Liver (tissue), 9 donors: ENCODE results near the gene SAMD4A. TPM values are rescaled to one million over a fixed set of nuclear protein-coding genes. Genes with fewer than 3 reads are reported as not detected.

Experiments
- DNase-seq: peaks from one replicate; pipeline ENCODE4 v3.0.0-alpha.2; 2017; ENCODE audit warnings: low spot score
- H3K27ac ChIP-seq, 2 donors: one replicate each; pipeline ENCODE4 v1.7.0; 2013; ENCODE audit warnings: inconsistent platforms in 2 of 2, low read length in 2 of 2, control low read depth in 1 of 2, low read depth in 1 of 2, mild to moderate bottlenecking in 1 of 2
- H3K27me3 ChIP-seq, 4 donors: one replicate each; pipeline versions ENCODE4 v1.6.1 to v1.7.0; 2013; ENCODE audit warnings: low read length in 3 of 4, inconsistent platforms in 1 of 4, mild to moderate bottlenecking in 1 of 4, moderate library complexity in 1 of 4; ENCODE audit not compliant: control insufficient read depth in 4 of 4, insufficient read depth in 4 of 4
- H3K36me3 ChIP-seq, 4 donors: one replicate each; pipeline versions ENCODE4 v1.6.1 to v1.7.0; 2013; ENCODE audit warnings: low read length in 3 of 4, mild to moderate bottlenecking in 3 of 4, low read depth in 1 of 4, moderate library complexity in 1 of 4; ENCODE audit not compliant: control insufficient read depth in 4 of 4, insufficient read depth in 3 of 4
- H3K4me1 ChIP-seq, 4 donors: one replicate each; pipeline versions ENCODE4 v1.6.1 to v1.7.0; 2013; ENCODE audit warnings: low read length in 3 of 4, mild to moderate bottlenecking in 3 of 4, moderate library complexity in 1 of 4; ENCODE audit not compliant: control insufficient read depth in 4 of 4, insufficient read depth in 4 of 4
- H3K4me3 ChIP-seq, 3 donors: one replicate each; pipeline versions ENCODE4 v1.6.1 to v1.7.0; 2013; ENCODE audit warnings: low read length in 3 of 3, control low read depth in 1 of 3, low read depth in 1 of 3, mild to moderate bottlenecking in 1 of 3
- H3K9ac ChIP-seq, 2 donors: one replicate each; pipeline ENCODE4 v1.7.0; 2013; ENCODE audit warnings: low read length in 2 of 2, mild to moderate bottlenecking in 2 of 2, moderate library complexity in 2 of 2, control low read depth in 1 of 2, low read depth in 1 of 2
- H3K9me3 ChIP-seq, 4 donors: one replicate each; pipeline versions ENCODE4 v1.6.1 to v1.7.0; 2013; ENCODE audit warnings: low read length in 3 of 4; ENCODE audit not compliant: control insufficient read depth in 4 of 4
- ATF3 ChIP-seq: IDR thresholded peaks from 2 replicates; pipeline ENCODE4 v1.6.1; 2016; ENCODE audit warnings: antibody characterized with exemption
- CTCF ChIP-seq: fragments of 150-350 bp; IDR thresholded peaks from 2 replicates; pipeline ENCODE4 v1.5.1; 2017; ENCODE audit warnings: improper control_type of control experiment, low read depth, low read length; ENCODE audit not compliant: missing input control
- EGR1 ChIP-seq, 2 donors: IDR thresholded peaks; 2 replicates each; pipeline ENCODE4 v1.6.1; 2016 to 2018; ENCODE audit warnings: antibody characterized with exemption in 2 of 2, low read depth in 2 of 2
- FOXA1 ChIP-seq: IDR thresholded peaks from 2 replicates; pipeline ENCODE4 v1.6.1; 2016; ENCODE audit warnings: antibody characterized with exemption
- FOXA2 ChIP-seq: IDR thresholded peaks from 2 replicates; pipeline ENCODE4 v1.6.1; 2016; ENCODE audit warnings: antibody characterized with exemption
- GABPA ChIP-seq, 2 donors: IDR thresholded peaks in 1 of 2; conservative IDR thresholded peaks in 1 of 2; 2 replicates each; pipeline ENCODE4 v1.6.1; 2016; ENCODE audit warnings: antibody characterized with exemption in 2 of 2, mild to moderate bottlenecking in 1 of 2, moderate library complexity in 1 of 2
- HNF4A ChIP-seq, 2 donors: conservative IDR thresholded peaks; 2 replicates each; pipeline ENCODE4 v1.6.1; 2016; ENCODE audit warnings: antibody characterized with exemption in 2 of 2, mild to moderate bottlenecking in 2 of 2
- HNF4G ChIP-seq: IDR thresholded peaks from 2 replicates; pipeline ENCODE4 v1.6.1; 2016; ENCODE audit warnings: antibody characterized with exemption
- JUND ChIP-seq, 2 donors: IDR thresholded peaks; 2 replicates each; pipeline ENCODE4 v1.6.1; 2016; ENCODE audit warnings: antibody characterized with exemption in 2 of 2
- MAX ChIP-seq: IDR thresholded peaks from 2 replicates; pipeline ENCODE4 v1.6.1; 2016; ENCODE audit warnings: antibody characterized with exemption
- RAD21 ChIP-seq, 2 donors: IDR thresholded peaks; 2 replicates each; pipeline ENCODE4 v1.6.1; 2016; ENCODE audit warnings: antibody characterized with exemption in 2 of 2, mild to moderate bottlenecking in 2 of 2
- REST ChIP-seq: IDR thresholded peaks from 2 replicates; pipeline ENCODE4 v1.6.1; 2016; ENCODE audit warnings: antibody characterized with exemption, mild to moderate bottlenecking
- TAF1 ChIP-seq: conservative IDR thresholded peaks from 2 replicates; pipeline ENCODE4 v1.6.1; 2016; ENCODE audit warnings: antibody characterized with exemption, mild to moderate bottlenecking
- YY1 ChIP-seq: IDR thresholded peaks from 2 replicates; pipeline ENCODE4 v1.6.1; 2016; ENCODE audit warnings: antibody characterized with exemption, mild to moderate bottlenecking
- ZBTB33 ChIP-seq: IDR thresholded peaks from 2 replicates; pipeline ENCODE4 v1.6.1; 2016; ENCODE audit warnings: antibody characterized with exemption
- WGBS: extraction: QIAGEN DNeasy Blood & Tissue Kit; methylation state at CpG from one replicate; pipeline ENCODE4 v1.1.7; 2013; 5-methylcytosine and 5-hydroxymethylcytosine counted together
- polyA plus RNA-seq, 2 donors: library from polyadenylated mRNA; stranded (reverse) in 1 of 2; unstranded in 1 of 2; fragments of 200-250 nt in 1 of 2; fragments of >200 nt in 1 of 2; fragmentation: Nextera tagmentation in 1 of 2; extraction: Ambion mirVana in 1 of 2; gene quantifications; one replicate each; pipeline versions ENCODE4 v1.2.1 to v1.2.3, GENCODE V29; 2013 to 2015
- total RNA-seq, 2 donors: library from RNA; depleted of rRNA; stranded (reverse); fragments of >200 nt; gene quantifications; one replicate each; pipeline ENCODE4 v1.2.3, GENCODE V29; 2014
- donor health status: healthy.
- donor health status: healthy.
- donor health status: healthy.
- donor health status: healthy.
- donor health status: healthy.

SAMD4A gene
- total and polyA plus RNA-seq, 4 donors: 4.3 to 17.8 (median 8.1) TPM

- Histone ChIP-seq H3K9me3 (no peaks in the 10 kb centered on the region), H3K27ac (no peak overlapping the region), H3K9ac (no peak overlapping the region), H3K4me1 (no peaks in the 10 kb centered on the region), H3K36me3 (no peaks in the 10 kb centered on the region), H3K4me3 (no peak overlapping the region), H3K27me3 (no peaks in the 10 kb centered on the region)
- TF ChIP-seq ATF3 (no peak), GABPA (IDR thresholded peaks at IDR 0.05 in 1 of 2, conservative IDR thresholded peaks at IDR 0.05 in 1 of 2) (no peak), HNF4G (no peak), JUND (IDR thresholded peaks at IDR 0.05) (no peak), ZBTB33 (no peak), REST (no peak), MAX (no peak), EGR1 (IDR thresholded peaks at IDR 0.05; ENCODE audit: low read depth in 2 of 2) (no peak), RAD21 (IDR thresholded peaks at IDR 0.05) (no peak), CTCF (no peak), HNF4A (conservative IDR thresholded peaks at IDR 0.05) (no peak), YY1 (no peak), FOXA1 (no peak), TAF1 (no peak)
- WGBS: 97% methylated on average over 2 of the region's 2 CpGs
- DNase-seq: no peak
These were observed 12.5 kb upstream of the SAMD4A start for GRCh38 chr14:54554401-54554800.

GRCh38 chr14:54555651-54556050 is 11.3 kb upstream of the SAMD4A start:
- Histone ChIP-seq H3K4me3 (no peak overlapping the region), H3K36me3 (no peaks in the 10 kb centered on the region), H3K9ac (no peak overlapping the region), H3K27me3 (no peaks in the 10 kb centered on the region), H3K4me1 (no peaks in the 10 kb centered on the region), H3K9me3 (no peaks in the 10 kb centered on the region), H3K27ac (no peak overlapping the region)
- TF ChIP-seq FOXA2 (no peak), RAD21 (IDR thresholded peaks at IDR 0.05) (peak in 1 of 2 donors; percentile 6)
- 95% methylated on average over 2 of the region's 2 CpGs for WGBS
- DNase-seq: no peak
